Measurements from ENCODE around the gene ANGPTL7.

DNA sequence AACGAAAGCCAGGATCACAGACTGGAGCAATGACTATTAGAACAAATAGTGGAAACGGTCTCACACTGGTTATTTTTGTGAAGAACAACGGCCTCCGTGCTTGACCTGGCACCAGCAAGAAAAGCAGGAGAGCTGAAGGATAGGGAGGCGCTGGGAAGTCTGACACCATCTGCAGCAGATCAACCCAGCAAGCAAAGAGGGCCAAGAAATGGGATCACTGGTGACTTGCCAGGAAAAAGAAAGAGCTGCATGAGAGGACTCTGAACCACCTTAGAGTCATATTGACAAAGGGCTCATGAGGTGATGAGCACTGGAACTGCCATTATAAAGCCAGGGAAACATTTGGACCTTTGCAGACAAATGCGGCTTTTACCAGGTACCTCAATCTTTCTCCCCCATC, 48.2 kb downstream of the ANGPTL7 start:
- TF ChIP-seq, protein P1, sequence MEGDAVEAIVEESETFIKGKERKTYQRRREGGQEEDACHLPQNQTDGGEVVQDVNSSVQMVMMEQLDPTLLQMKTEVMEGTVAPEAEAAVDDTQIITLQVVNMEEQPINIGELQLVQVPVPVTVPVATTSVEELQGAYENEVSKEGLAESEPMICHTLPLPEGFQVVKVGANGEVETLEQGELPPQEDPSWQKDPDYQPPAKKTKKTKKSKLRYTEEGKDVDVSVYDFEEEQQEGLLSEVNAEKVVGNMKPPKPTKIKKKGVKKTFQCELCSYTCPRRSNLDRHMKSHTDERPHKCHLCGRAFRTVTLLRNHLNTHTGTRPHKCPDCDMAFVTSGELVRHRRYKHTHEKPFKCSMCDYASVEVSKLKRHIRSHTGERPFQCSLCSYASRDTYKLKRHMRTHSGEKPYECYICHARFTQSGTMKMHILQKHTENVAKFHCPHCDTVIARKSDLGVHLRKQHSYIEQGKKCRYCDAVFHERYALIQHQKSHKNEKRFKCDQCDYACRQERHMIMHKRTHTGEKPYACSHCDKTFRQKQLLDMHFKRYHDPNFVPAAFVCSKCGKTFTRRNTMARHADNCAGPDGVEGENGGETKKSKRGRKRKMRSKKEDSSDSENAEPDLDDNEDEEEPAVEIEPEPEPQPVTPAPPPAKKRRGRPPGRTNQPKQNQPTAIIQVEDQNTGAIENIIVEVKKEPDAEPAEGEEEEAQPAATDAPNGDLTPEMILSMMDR (IDR thresholded peaks at IDR 0.05; ENCODE audit: insufficient read depth, low read length): no peak
- TF ChIP-seq REST (IDR thresholded peaks at IDR 0.05; ENCODE audit: insufficient replicate concordance, low read depth): no peak
- TF ChIP-seq POLR2AphosphoS5 (IDR thresholded peaks at IDR 0.05; ENCODE audit: low read depth): no peak
- TF ChIP-seq SPI1 (IDR thresholded peaks at IDR 0.05; ENCODE audit: borderline replicate concordance, low read depth): no peak
- TF ChIP-seq GABPA (IDR thresholded peaks at IDR 0.05; ENCODE audit: low read depth): no peak

All from HL-60 (cell line).